ENCODE measurements around the gene LRGUK. TPM values are rescaled to one million over a fixed set of nuclear protein-coding genes. Genes with fewer than 3 reads are reported as not detected.
"Not testable (repeated sequence)": the region's sequence is repeated elsewhere in the genome, so short reads cannot be mapped to it uniquely, and the experiment has no call there.

The LRGUK gene
- polyA plus RNA-seq (2013, experiment 1 of 4) = 1.1 TPM
- 1.7 TPM for polyA plus RNA-seq (2013, experiment 2 of 4)
- 0.75 TPM for polyA plus RNA-seq (2013, experiment 3 of 4)
- polyA plus RNA-seq (2013, experiment 4 of 4) = 1.1 TPM

DNA sequence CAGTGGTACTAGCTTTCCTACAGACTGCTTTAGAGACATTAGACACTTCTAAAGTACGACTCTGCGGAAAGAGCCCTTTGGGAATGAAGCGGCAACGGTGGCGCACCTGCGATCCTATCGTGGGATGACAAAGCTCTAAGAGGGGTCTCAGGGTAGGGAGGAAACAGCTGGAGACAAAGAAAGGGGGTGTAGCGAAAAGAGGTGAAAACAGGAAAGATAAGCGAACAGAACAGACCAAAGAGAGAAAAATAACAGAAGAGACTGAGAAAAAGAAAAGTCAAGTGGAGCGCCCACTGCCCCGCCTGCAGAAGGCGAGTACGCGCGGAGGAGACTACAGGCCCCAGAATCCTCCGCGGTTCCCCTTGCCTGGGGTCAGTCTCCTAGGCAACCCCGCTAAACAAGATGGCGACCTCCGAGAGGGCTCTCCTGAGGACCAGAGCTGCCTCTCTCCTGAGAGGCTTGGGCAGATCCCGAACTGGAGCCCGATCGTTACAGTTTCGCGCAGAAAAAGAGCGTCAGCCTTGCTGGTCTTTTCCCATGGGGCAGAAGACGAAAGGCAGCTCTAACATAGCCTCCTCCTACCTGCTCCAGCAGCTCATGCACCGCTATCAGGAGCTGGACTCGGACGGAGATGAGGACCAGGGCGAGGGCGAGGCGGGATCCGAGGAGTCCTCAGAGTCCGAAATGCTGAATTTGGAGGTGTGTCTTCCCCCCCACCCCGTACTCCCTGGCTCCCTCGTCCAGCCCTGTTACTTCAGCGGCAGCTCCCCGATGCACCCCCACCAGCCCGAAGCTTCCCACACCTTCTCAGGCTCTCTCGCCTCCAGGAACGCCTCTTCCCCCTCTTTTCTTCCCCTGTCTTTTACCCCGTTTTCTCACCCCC lies at the start of gene LRGUK:
LRGUK (plus strand) TSS at position 375 of the 883 bp plus-strand sequence; CDS start at position 403, 28 bp downstream.
- no peaks in the 10 kb centered on the region for H3K36me3 ChIP-seq (ENCODE audit: control insufficient read depth, insufficient read depth, low read length)
- H3K4me3 ChIP-seq (ENCODE audit: insufficient read depth, low read depth, low read length) = peak within 1 kb of the TSS; percentile 66
- H3K27ac ChIP-seq (ENCODE audit: insufficient read depth, low read depth, low read length, poor library complexity, severe bottlenecking) = no peak within 1 kb of the TSS
- 3 to 4% methylated on average over 43 of the region's 43 CpGs for WGBS, 2 experiments
- H3K4me1 ChIP-seq (ENCODE audit: control insufficient read depth, insufficient read depth, low read length) = peaks cover 3% of the 10 kb centered on the region
- H3K9me3 ChIP-seq (ENCODE audit: control insufficient read depth, low read length) = no peaks in the 10 kb centered on the region
- peaks cover 10% of the 10 kb centered on the region for H3K27me3 ChIP-seq (ENCODE audit: control insufficient read depth, insufficient read depth, low read length, poor library complexity, severe bottlenecking)

DNA sequence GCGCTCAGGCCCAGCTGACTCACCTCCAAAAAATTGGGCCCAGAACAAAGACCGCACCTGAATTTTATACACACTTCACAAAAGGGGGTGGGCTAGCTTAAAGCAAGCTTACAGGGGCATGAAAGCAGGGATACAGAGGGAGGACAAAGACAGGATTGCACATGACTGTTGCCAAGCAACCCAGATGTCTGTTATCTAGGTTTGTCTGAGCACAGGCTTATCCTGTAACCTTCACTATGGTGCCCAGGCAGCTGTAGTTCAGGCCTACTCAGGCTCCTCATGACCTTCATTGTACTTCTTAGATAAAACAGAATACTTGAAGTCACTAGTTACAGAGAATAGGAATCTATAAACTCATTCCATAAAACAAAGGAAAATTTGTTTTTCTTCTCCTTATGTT lies 49.6 kb upstream of the LRGUK start:
- 95 to 97% methylated on average over 2 of the region's 2 CpGs for WGBS, 2 experiments
- not testable (repeated sequence) for H3K27ac ChIP-seq (ENCODE audit: insufficient read depth, low read depth, low read length, poor library complexity, severe bottlenecking); H3K36me3 ChIP-seq (ENCODE audit: control insufficient read depth, insufficient read depth, low read length)

DNA sequence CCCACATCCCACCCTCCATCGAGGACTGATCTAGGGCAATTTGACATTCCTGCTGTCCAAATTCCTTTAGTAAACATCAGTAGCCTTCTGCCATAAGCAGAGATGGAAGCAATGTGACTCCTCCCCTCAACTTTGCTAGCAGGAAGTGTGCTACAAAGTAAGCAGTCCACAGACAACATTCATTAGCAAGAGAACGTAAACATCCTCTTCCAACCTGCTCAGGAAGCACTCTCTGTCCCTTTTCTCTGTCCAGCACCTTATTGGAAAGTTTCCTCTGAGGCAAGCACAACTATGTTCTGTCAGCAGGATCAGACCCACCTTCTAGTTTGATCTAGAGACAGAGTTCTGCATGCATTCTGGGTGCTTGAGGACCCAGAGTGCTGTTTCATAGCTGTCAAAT lies 48.1 kb upstream of the LRGUK start:
- WGBS, 2 experiments = 94 to 96% methylated on average over 2 of the region's 2 CpGs
- Histone ChIP-seq H3K4me3 (ENCODE audit: insufficient read depth, low read depth, low read length) (no peak overlapping the region), H3K4me1 (ENCODE audit: control insufficient read depth, insufficient read depth, low read length) (no peaks in the 10 kb centered on the region), H3K27me3 (ENCODE audit: control insufficient read depth, insufficient read depth, low read length, poor library complexity, severe bottlenecking) (no peaks in the 10 kb centered on the region), H3K27ac (ENCODE audit: insufficient read depth, low read depth, low read length, poor library complexity, severe bottlenecking) (no peak overlapping the region), H3K9me3 (ENCODE audit: control insufficient read depth, low read length) (no peaks in the 10 kb centered on the region), H3K36me3 (ENCODE audit: control insufficient read depth, insufficient read depth, low read length) (no peaks in the 10 kb centered on the region)

More for the DNA sequence above, 49.6 kb upstream of the LRGUK start:
- not testable (repeated sequence) for H3K27me3 ChIP-seq (ENCODE audit: control insufficient read depth, insufficient read depth, low read length, poor library complexity, severe bottlenecking); H3K4me1 ChIP-seq (ENCODE audit: control insufficient read depth, insufficient read depth, low read length); H3K4me3 ChIP-seq (ENCODE audit: insufficient read depth, low read depth, low read length); H3K9me3 ChIP-seq (ENCODE audit: control insufficient read depth, low read length)

- 88 to 100% methylated on average over 1 of the region's 1 CpG for WGBS, 2 experiments
- Histone ChIP-seq H3K36me3 (ENCODE audit: control insufficient read depth, insufficient read depth, low read length) (no peaks in the 10 kb centered on the region), H3K4me1 (ENCODE audit: control insufficient read depth, insufficient read depth, low read length) (no peaks in the 10 kb centered on the region), H3K27ac (ENCODE audit: insufficient read depth, low read depth, low read length, poor library complexity, severe bottlenecking) (no peak overlapping the region), H3K27me3 (ENCODE audit: control insufficient read depth, insufficient read depth, low read length, poor library complexity, severe bottlenecking) (no peaks in the 10 kb centered on the region), H3K9me3 (ENCODE audit: control insufficient read depth, low read length) (no peaks in the 10 kb centered on the region), H3K4me3 (ENCODE audit: insufficient read depth, low read depth, low read length) (no peak overlapping the region)
These were observed 45.4 kb upstream of the LRGUK start for GRCh38 chr7:134081695-134082094.

- 80 to 82% methylated on average over 3 of the region's 3 CpGs for WGBS, 2 experiments
- Histone ChIP-seq H3K36me3 (ENCODE audit: control insufficient read depth, insufficient read depth, low read length) (no peaks in the 10 kb centered on the region), H3K27me3 (ENCODE audit: control insufficient read depth, insufficient read depth, low read length, poor library complexity, severe bottlenecking) (no peaks in the 10 kb centered on the region), H3K27ac (ENCODE audit: insufficient read depth, low read depth, low read length, poor library complexity, severe bottlenecking) (no peak overlapping the region), H3K9me3 (ENCODE audit: control insufficient read depth, low read length) (no peaks in the 10 kb centered on the region), H3K4me3 (ENCODE audit: insufficient read depth, low read depth, low read length) (no peak overlapping the region), H3K4me1 (ENCODE audit: control insufficient read depth, insufficient read depth, low read length) (no peaks in the 10 kb centered on the region)
These were observed 43.2 kb upstream of the LRGUK start for GRCh38 chr7:134083766-134084487.

- H3K4me1 ChIP-seq (ENCODE audit: control insufficient read depth, insufficient read depth, low read length) = no peaks in the 10 kb centered on the region
- peaks cover 5% of the 10 kb centered on the region for H3K9me3 ChIP-seq (ENCODE audit: control insufficient read depth, low read length)
- no peak overlapping the region for H3K4me3 ChIP-seq (ENCODE audit: insufficient read depth, low read depth, low read length)
- H3K27me3 ChIP-seq (ENCODE audit: control insufficient read depth, insufficient read depth, low read length, poor library complexity, severe bottlenecking) = no peaks in the 10 kb centered on the region
- H3K36me3 ChIP-seq (ENCODE audit: control insufficient read depth, insufficient read depth, low read length) = no peaks in the 10 kb centered on the region
- H3K27ac ChIP-seq (ENCODE audit: insufficient read depth, low read depth, low read length, poor library complexity, severe bottlenecking) = no peak overlapping the region
- WGBS, 2 experiments = 90 to 91% methylated on average over 3 of the region's 3 CpGs
These were observed 42.5 kb upstream of the LRGUK start for GRCh38 chr7:134084488-134085144.

GRCh38 chr7:134085311-134085710 lies 41.8 kb upstream of the LRGUK start:
- H3K4me1 ChIP-seq (ENCODE audit: control insufficient read depth, insufficient read depth, low read length) = no peaks in the 10 kb centered on the region
- no peaks in the 10 kb centered on the region for H3K27me3 ChIP-seq (ENCODE audit: control insufficient read depth, insufficient read depth, low read length, poor library complexity, severe bottlenecking)
- peaks cover 5% of the 10 kb centered on the region for H3K9me3 ChIP-seq (ENCODE audit: control insufficient read depth, low read length)
- no peaks in the 10 kb centered on the region for H3K36me3 ChIP-seq (ENCODE audit: control insufficient read depth, insufficient read depth, low read length)
- H3K27ac ChIP-seq (ENCODE audit: insufficient read depth, low read depth, low read length, poor library complexity, severe bottlenecking) = no peak overlapping the region
- H3K4me3 ChIP-seq (ENCODE audit: insufficient read depth, low read depth, low read length) = no peak overlapping the region

DNA sequence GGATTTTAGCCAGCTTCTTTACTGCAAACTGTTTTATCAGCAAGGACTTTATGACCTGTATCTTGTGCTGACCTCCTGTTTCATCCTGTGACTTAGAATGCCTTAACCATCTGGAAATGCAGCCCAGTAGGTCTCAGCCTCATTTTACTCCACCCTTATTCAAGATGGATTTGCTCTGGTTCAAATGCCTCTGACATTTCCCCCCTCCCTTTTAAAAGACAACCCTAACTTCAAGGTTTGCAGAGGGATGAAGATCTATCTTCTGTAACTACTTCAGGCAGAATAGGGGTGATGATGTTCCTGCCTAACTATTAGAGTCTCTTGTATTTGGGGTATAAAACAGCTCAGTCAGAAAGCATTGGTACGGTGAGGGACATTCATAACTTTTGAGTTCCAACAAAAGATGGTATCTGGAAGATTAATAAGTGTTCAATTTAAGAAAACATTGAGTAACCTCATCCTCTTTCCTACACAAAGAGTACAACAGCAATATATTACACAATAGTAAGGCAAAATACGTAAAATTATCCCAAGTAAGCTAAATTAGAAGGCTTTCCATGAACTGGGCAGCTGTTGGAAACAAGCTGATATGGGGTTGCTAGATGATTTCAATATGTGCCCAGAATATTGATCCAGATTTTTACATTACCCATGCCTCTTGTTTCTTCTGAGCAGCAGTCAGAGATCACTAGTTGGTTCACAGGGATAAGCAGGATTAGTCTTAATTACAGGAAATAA lies 40.0 kb upstream of the LRGUK start:
- no peak overlapping the region for H3K27ac ChIP-seq (ENCODE audit: insufficient read depth, low read depth, low read length, poor library complexity, severe bottlenecking)
- H3K4me1 ChIP-seq (ENCODE audit: control insufficient read depth, insufficient read depth, low read length) = no peaks in the 10 kb centered on the region
- H3K4me3 ChIP-seq (ENCODE audit: insufficient read depth, low read depth, low read length) = no peak overlapping the region
- no peaks in the 10 kb centered on the region for H3K27me3 ChIP-seq (ENCODE audit: control insufficient read depth, insufficient read depth, low read length, poor library complexity, severe bottlenecking)
- H3K9me3 ChIP-seq (ENCODE audit: control insufficient read depth, low read length) = peaks cover 5% of the 10 kb centered on the region
- 96 to 100% methylated on average over 2 of the region's 2 CpGs for WGBS, 2 experiments
- no peaks in the 10 kb centered on the region for H3K36me3 ChIP-seq (ENCODE audit: control insufficient read depth, insufficient read depth, low read length)

- Histone ChIP-seq H3K4me3 (ENCODE audit: insufficient read depth, low read depth, low read length) (no peak overlapping the region), H3K4me1 (ENCODE audit: control insufficient read depth, insufficient read depth, low read length) (no peaks in the 10 kb centered on the region), H3K36me3 (ENCODE audit: control insufficient read depth, insufficient read depth, low read length) (no peaks in the 10 kb centered on the region), H3K9me3 (ENCODE audit: control insufficient read depth, low read length) (peaks cover 5% of the 10 kb centered on the region), H3K27me3 (ENCODE audit: control insufficient read depth, insufficient read depth, low read length, poor library complexity, severe bottlenecking) (no peaks in the 10 kb centered on the region), H3K27ac (ENCODE audit: insufficient read depth, low read depth, low read length, poor library complexity, severe bottlenecking) (no peak overlapping the region)
These were observed 38.9 kb upstream of the LRGUK start for GRCh38 chr7:134088199-134088598.
